ENCODE measurements around the gene FOSL1. TPM values are rescaled to one million over a fixed set of nuclear protein-coding genes. Genes with fewer than 3 reads are reported as not detected.
A peak's percentile ranks its signal among the peaks of the same experiment; 100 is the strongest.

The FOSL1 gene
- total RNA-seq, 1 experiment from 2014 or later = 186 TPM

GRCh38 chr11:65891219-65892136, 8.7 kb downstream of the FOSL1 start:
- DNase-seq (ENCODE audit: low read depth, low spot score) = no peak
- CTCF ChIA-PET = interaction anchor here (0.9 to 1.1 kb wide), 3 partner anchors 21 to 180 kb away, joined by 3 read pairs; no protein-coding TSS in a partner anchor
- Histone ChIP-seq H3K36me3 (ENCODE audit: control insufficient read depth, insufficient read depth, low read length) (no peaks in the 10 kb centered on the region; the same call in 1 of the 2 replicates), H3K27ac (ENCODE audit: low read length) (peak overlapping the region; percentile 87), H3K4me1 (ENCODE audit: control insufficient read depth, insufficient read depth, low read length) (peaks cover 71% of the 10 kb centered on the region), H3K4me3 (ENCODE audit: low read depth in 2 of 2, low read length in 2 of 2) (peak overlapping the region; percentile 88 to 93), H3K9me3 (ENCODE audit: control insufficient read depth, insufficient read depth, low read depth, low read length) (no peaks in the 10 kb centered on the region), H3K27me3 (ENCODE audit: control insufficient read depth, insufficient read depth, low read length) (no peaks in the 10 kb centered on the region)
- POLR2A ChIA-PET = interaction anchor here (0.5 to 2.2 kb wide), 6 partner anchors 15 to 1490 kb away, joined by 3 to 8 read pairs (median 4); no protein-coding TSS in a partner anchor
- peak in 1 of 2 experiments; percentile 72; a peak in 1 of 4 replicates for TF ChIP-seq REST (IDR thresholded peaks at IDR 0.05; ENCODE audit: insufficient read depth in 1 of 2, low read depth in 2 of 2, low read length in 1 of 2)
- peak; percentile 96 for TF ChIP-seq POLR2AphosphoS5 (IDR thresholded peaks at IDR 0.05; ENCODE audit: low read depth, low read length)
- peak; percentile 84 for TF ChIP-seq CTCF (IDR thresholded peaks at IDR 0.05)
- TF ChIP-seq TCF7L2 (IDR thresholded peaks at IDR 0.05; ENCODE audit: low read depth, low read length) = no peak
- peak; percentile 95 for TF ChIP-seq SIN3A (IDR thresholded peaks at IDR 0.05; ENCODE audit: borderline replicate concordance, insufficient read depth, low read depth, low read length)
- TSS peak; percentile 95 for BruUV-seq (replicated peaks)
- intact Hi-C loops (cut with micrococcal nuclease; ENCODE audit: unreplicated experiment) = no loop called here
- peak; percentile 20 for ATAC-seq
- in situ Hi-C loops (cut with HindIII; ENCODE audit: low pct_unique_long_range_greater_than_20kb, low sequenced_read_pairs) = no loop called here

GRCh38 chr11:65890324-65891218, 9.6 kb downstream of the FOSL1 start, which contains the start of gene CCDC85B:
Gene CCDC85B (plus strand): TSS chr11:65890673. CDS start chr11:65890784, 111 bp downstream.
- intact Hi-C loops (cut with micrococcal nuclease; ENCODE audit: unreplicated experiment) (no loop called here), in situ Hi-C loops (cut with HindIII; ENCODE audit: low pct_unique_long_range_greater_than_20kb, low sequenced_read_pairs) (no loop called here)
- DNase-seq (ENCODE audit: low read depth, low spot score) (no peak), ATAC-seq (peak; percentile 45)
- no peaks in the 10 kb centered on the region for H3K27me3 ChIP-seq (ENCODE audit: control insufficient read depth, insufficient read depth, low read length)
- CTCF ChIA-PET = interaction anchor here (0.6 to 2.4 kb wide), 6 partner anchors 22 to 232 kb away, joined by 3 to 10 read pairs (median 4); partner anchors contain the start of gene MUS81
- H3K36me3 ChIP-seq (ENCODE audit: control insufficient read depth, insufficient read depth, low read length) = no peaks in the 10 kb centered on the region; the same call in 1 of the 2 replicates
- BruUV-seq (replicated peaks) = no TSS peak
- H3K4me3 ChIP-seq (ENCODE audit: low read depth in 2 of 2, low read length in 2 of 2) = peak within 1 kb of the TSS; percentile 88 to 93
- H3K27ac ChIP-seq (ENCODE audit: low read length) = peak within 1 kb of the TSS; percentile 98
- TF ChIP-seq TCF7L2 (IDR thresholded peaks at IDR 0.05; ENCODE audit: low read depth, low read length) = peak; percentile 0; the same call in 1 of the 2 replicates
- TF ChIP-seq SIN3A (IDR thresholded peaks at IDR 0.05; ENCODE audit: borderline replicate concordance, insufficient read depth, low read depth, low read length) = peak; percentile 86
- no peak for TF ChIP-seq REST (IDR thresholded peaks at IDR 0.05; ENCODE audit: insufficient read depth in 1 of 2, low read depth in 2 of 2, low read length in 1 of 2)
- TF ChIP-seq CTCF (IDR thresholded peaks at IDR 0.05) = peak; percentile 36
- peak; percentile 76 for TF ChIP-seq POLR2AphosphoS5 (IDR thresholded peaks at IDR 0.05; ENCODE audit: low read depth, low read length)
- H3K4me1 ChIP-seq (ENCODE audit: control insufficient read depth, insufficient read depth, low read length) = peaks cover 67% of the 10 kb centered on the region
- POLR2A ChIA-PET = interaction anchor here (0.5 to 2.2 kb wide), 13 partner anchors 9 to 163 kb away, joined by 3 to 13 read pairs (median 4); partner anchors contain the start of genes FOSL1 and MUS81
- H3K9me3 ChIP-seq (ENCODE audit: control insufficient read depth, insufficient read depth, low read depth, low read length) = no peaks in the 10 kb centered on the region
